Measurements from ENCODE around the gene SQSTM1. TPM values are rescaled to one million over a fixed set of nuclear protein-coding genes. Genes with fewer than 3 reads are reported as not detected.

SQSTM1 gene
- total and polyA plus RNA-seq, 9 of the 15 experiments (the other 6 are each of a cell fraction or from before 2014, with no cell fraction given), result 5.6 to 148 (median 64.0) TPM

- Histone ChIP-seq H3K4me3 (no peak overlapping the region), H3K4me2 (ENCODE audit: insufficient read depth, low read length) (no peak overlapping the region), H3K36me3 (ENCODE audit: control insufficient read depth, insufficient read depth, low read length) (peaks cover 75% of the 10 kb centered on the region), H4K20me1 (replicated peaks; ENCODE audit: control insufficient read depth, insufficient read depth, low read length) (peaks cover 4% of the 10 kb centered on the region; the same call in 1 of the 2 replicates), H3K27me3 (ENCODE audit: control insufficient read depth in 2 of 2, insufficient read depth in 2 of 2, low read length in 2 of 2) (no peaks in the 10 kb centered on the region), H3K4me1 (replicated peaks in 1 of 2; ENCODE audit: control insufficient read depth in 2 of 2, insufficient read depth in 2 of 2, low read length in 2 of 2) (peaks cover 0 to 19% of the 10 kb centered on the region in 2 experiments; a peak in 3 of 5 replicates), H3K9me1 (ENCODE audit: control insufficient read depth, insufficient read depth, low read length) (no peaks in the 10 kb centered on the region), H3K27ac (ENCODE audit: extremely low read depth, low read depth, low read length) (no peak overlapping the region; the same call in 2 of the 3 replicates), H3K9ac (ENCODE audit: insufficient read depth in 1 of 2, low read depth in 2 of 2, low read length in 2 of 2) (0 out of 4 replicates have a peak overlapping the region, but pooled peaks of 1 of the 2 experiments have one; percentile 28), H3K9me3 (replicated peaks; ENCODE audit: control insufficient read depth, insufficient read depth, low read depth, low read length) (no peaks in the 10 kb centered on the region), H3K79me2 (ENCODE audit: control insufficient read depth, insufficient read depth, low read length) (no peaks in the 10 kb centered on the region; the same call in 2 of the 3 replicates), H2AFZ (ENCODE audit: low read depth, low read length) (no peak overlapping the region)
- in situ Hi-C loops (cut with MboI), result no loop called here
- DNase-seq (ENCODE audit: extremely low read depth in 1 of 4, low spot score in 3 of 4) (peak in 2 of 4 experiments; percentile 26 to 35), ATAC-seq (peak; percentile 65), FAIRE-seq (peak; percentile 19)
- POLR2A ChIA-PET, result interaction anchor here (0.6 to 2.9 kb wide), 7 partner anchors 10 to 993 kb away, joined by 3 to 17 read pairs (median 5); partner anchors contain the start of gene SQSTM1
- intact Hi-C loops (cut with micrococcal nuclease), result no loop called here
- CTCF ChIA-PET (ENCODE audit: low intra/inter-chr PET ratio), result interaction anchor here (0.9 kb wide), 1 partner anchor 73 kb away, joined by 3 read pairs; no protein-coding TSS in a partner anchor
- 87% methylated on average over 19 of the region's 19 CpGs for WGBS (ENCODE audit: insufficient coverage, low coverage, missing lambda C conversion rate)
- BruUV-seq (replicated peaks), result TSS peak; percentile 35
- peak; percentile 48; the same call in 1 of the 2 replicates for TF ChIP-seq POLR2H (tag; IDR thresholded peaks at IDR 0.05; ENCODE audit: low read depth)
- peak; percentile 68 for TF ChIP-seq SUPT5H (IDR thresholded peaks at IDR 0.05)
- peak; percentile 89 for TF ChIP-seq FOSL1 (tag; conservative IDR thresholded peaks at IDR 0.05)
- TF ChIP-seq ZFX (CRISPR knock-in tag; IDR thresholded peaks at IDR 0.05), result 0 out of 2 replicates have a peak, but pooled peaks have one; percentile 25
- peak; percentile 69 for TF ChIP-seq POLR2G (IDR thresholded peaks at IDR 0.05; ENCODE audit: low read depth, low read length)
- 0 out of 2 replicates have a peak, but pooled peaks have one; percentile 8 for TF ChIP-seq ELF4 (CRISPR knock-in tag; IDR thresholded peaks at IDR 0.05)
- TF ChIP-seq NR1H2 (CRISPR knock-in tag; IDR thresholded peaks at IDR 0.05), result no peak
- TF ChIP-seq CCNT2 (IDR thresholded peaks at IDR 0.05; ENCODE audit: borderline replicate concordance, extremely low read depth, insufficient read length, low read depth, low read length), result peak; percentile 58
- peak in 1 of 2 experiments; percentile 57; a peak in 1 of 4 replicates for TF ChIP-seq BCLAF1 (IDR thresholded peaks at IDR 0.05; ENCODE audit: borderline replicate concordance in 1 of 2, control insufficient read depth in 1 of 2, low read depth in 2 of 2, low read length in 1 of 2)
- peak; percentile 62 for TF ChIP-seq E2F8 (IDR thresholded peaks at IDR 0.05; ENCODE audit: low read depth, partially characterized antibody)
- peak; percentile 64 for TF ChIP-seq ATF7 (IDR thresholded peaks at IDR 0.05)
- peak; percentile 37; the same call in 1 of the 2 replicates for TF ChIP-seq CTBP1 (IDR thresholded peaks at IDR 0.05; ENCODE audit: borderline replicate concordance)
- no peak for TF ChIP-seq SAFB (IDR thresholded peaks at IDR 0.05; ENCODE audit: borderline replicate concordance, low read depth, low read length)
Observed at GRCh38 chr5:179836225-179837019, 15.7 kb downstream of the SQSTM1 start.

Measured in K562 (cell line).